A549 (cell line): Measurements from ENCODE around the gene TEKTIP1. TPM values are rescaled to one million over a fixed set of nuclear protein-coding genes. Genes with fewer than 3 reads are reported as not detected.

Experiments
- ATAC-seq, 2 experiments: fragments of 200-7000 bp in 1 of 2; fragments of >200 bp in 1 of 2; cut with Nextera tagmentation in 1 of 2; cut with Tn5 transposase in 1 of 2; 3 replicates each; pipeline versions ENCODE4 v1.8.0 to v1.9.1; 2018 to 2020; ENCODE audit warnings: mild to moderate bottlenecking in 1 of 2, moderate library complexity in 1 of 2
- CTCF ChIA-PET: fragments of 300-600 bp; sonication (Branson Sonifier 250); formaldehyde crosslinking; extraction: SDS; loops from one replicate; lab custom pipeline; 2021; ENCODE audit warnings: antibody characterized with exemption, inconsistent platforms; lab: Yijun Ruan, JAX
- POLR2A ChIA-PET: fragments of 350-600 bp; formaldehyde crosslinking; extraction: SDS; loops from one replicate; lab custom pipeline; 2021; ENCODE audit warnings: antibody characterized with exemption, inconsistent platforms; lab: Yijun Ruan, JAX
- DNase-seq, 2 experiments: peaks; one replicate each; pipeline versions ENCODE4 v3.0.0 to v3.0.0-alpha.2; 2011 to 2016; ENCODE audit warnings: low read depth in 1 of 2, low spot score in 1 of 2
- FAIRE-seq: peaks from 2 replicates; lab custom pipeline; 2011; peaks lifted over from hg19 to GRCh38; lab: Jason Lieb, UNC
- H3K27ac ChIP-seq, 2 experiments: fragments of >200 bp; sonication (Bioruptor Twin); formaldehyde crosslinking; 3 replicates each; pipeline ENCODE4 v1.5.1; 2016 to 2017
- H3K4me1 ChIP-seq: fragments of >200 bp; sonication (Bioruptor Twin); formaldehyde crosslinking; 3 replicates; pipeline ENCODE4 v1.6.1; 2016
- H3K4me2 ChIP-seq: fragments of >200 bp; sonication (Bioruptor Twin); formaldehyde crosslinking; 3 replicates; pipeline ENCODE4 v1.6.1; 2016
- H3K4me3 ChIP-seq: fragments of >200 bp; sonication (Bioruptor Twin); formaldehyde crosslinking; 3 replicates; pipeline ENCODE4 v1.5.1; 2016
- H3K9me3 ChIP-seq: fragments of >200 bp; sonication (Bioruptor Twin); formaldehyde crosslinking; 3 replicates; pipeline ENCODE4 v1.6.1; 2016
- BHLHE40 ChIP-seq: IDR thresholded peaks from 2 replicates; pipeline ENCODE4 v1.6.1; 2012; ENCODE audit warnings: low read depth, low read length, inconsistent platforms
- EP300 ChIP-seq, 2 experiments: fragments of >200 bp; sonication (Bioruptor Twin); formaldehyde crosslinking; IDR thresholded peaks; 2 replicates in 1 of 2; 3 replicates in 1 of 2; pipeline ENCODE4 v1.6.1; 2016 to 2017
- ESRRA ChIP-seq: fragments of 150-350 bp; IDR thresholded peaks from 2 replicates; pipeline ENCODE4 v1.6.1; 2014; ENCODE audit warnings: mild to moderate bottlenecking, low read length, borderline replicate concordance
- GATA3 ChIP-seq: IDR thresholded peaks from 2 replicates; pipeline ENCODE4 v1.6.1; 2012; ENCODE audit warnings: borderline replicate concordance
- HDAC2 ChIP-seq: fragments of 200-600 bp; sonication (generic); IDR thresholded peaks from 2 replicates; pipeline ENCODE4 v1.6.1; 2016
- HOXA7 ChIP-seq: fragments of 250-450 bp; sonication (Bioruptor Pico); IDR thresholded peaks from 2 replicates; pipeline ENCODE4 v1.5.0; 2020; ENCODE audit warnings: mild to moderate bottlenecking, moderate library complexity
- HOXB13 ChIP-seq: fragments of 250-450 bp; sonication (Bioruptor Pico); IDR thresholded peaks from 2 replicates; pipeline ENCODE4 v1.5.0; 2020; ENCODE audit warnings: low read depth, mild to moderate bottlenecking, moderate library complexity
- KDM1A ChIP-seq: fragments of 200-600 bp; sonication (generic); IDR thresholded peaks from 2 replicates; pipeline ENCODE4 v1.6.1; 2016; ENCODE audit warnings: low read depth, mild to moderate bottlenecking
- MAFK ChIP-seq: fragments of 450-650 bp; IDR thresholded peaks from 2 replicates; pipeline ENCODE4 v1.6.1; 2014; ENCODE audit not compliant: partially characterized antibody
- NR3C1 ChIP-seq: fragments of >200 bp; sonication (Bioruptor Twin); formaldehyde crosslinking; IDR thresholded peaks from 3 replicates; pipeline ENCODE4 v1.6.1; 2017
- PHF8 ChIP-seq: fragments of 200-600 bp; sonication (generic); IDR thresholded peaks from 2 replicates; pipeline ENCODE4 v1.6.1; 2016; ENCODE audit warnings: low read depth, mild to moderate bottlenecking, antibody characterized with exemption, moderate library complexity, borderline replicate concordance
- POLR2AphosphoS2 ChIP-seq: conservative IDR thresholded peaks from 2 replicates; pipeline ENCODE4 v1.6.1; 2012; ENCODE audit warnings: low read length, improper control_type of control experiment, inconsistent platforms
- RAD21 ChIP-seq, 2 experiments: fragments of >200 bp in 1 of 2; sonication (Bioruptor Twin) in 1 of 2; formaldehyde crosslinking in 1 of 2; IDR thresholded peaks in 1 of 2; conservative IDR thresholded peaks in 1 of 2; 2 replicates in 1 of 2; 3 replicates in 1 of 2; pipeline ENCODE4 v1.6.1; 2012 to 2018; ENCODE audit warnings: inconsistent platforms in 1 of 2
- RFX5 ChIP-seq: fragments of 450-650 bp; IDR thresholded peaks from 2 replicates; pipeline ENCODE4 v1.7.1; 2014; ENCODE audit warnings: antibody characterized with exemption, mild to moderate bottlenecking, moderate library complexity
- SMC3 ChIP-seq: fragments of >200 bp; sonication (Bioruptor Twin); formaldehyde crosslinking; IDR thresholded peaks from 3 replicates; pipeline ENCODE4 v1.6.1; 2018; ENCODE audit warnings: inconsistent platforms
- SREBF2 ChIP-seq: fragments of 450-650 bp; IDR thresholded peaks from 2 replicates; pipeline ENCODE4 v1.6.1; 2014; ENCODE audit warnings: mild to moderate bottlenecking, moderate library complexity
- TP53 ChIP-seq: fragments of 250-450 bp; sonication (Bioruptor Pico); IDR thresholded peaks from 2 replicates; pipeline ENCODE4 v1.5.0; 2021; ENCODE audit warnings: mild to moderate bottlenecking, moderate library complexity
- ZFP36 ChIP-seq: fragments of 450-650 bp; IDR thresholded peaks from 2 replicates; pipeline ENCODE4 v1.6.1; 2014; ENCODE audit warnings: borderline replicate concordance; ENCODE audit not compliant: partially characterized antibody
- ZNF302 ChIP-seq: fragments of 250-450 bp; sonication (Bioruptor Pico); IDR thresholded peaks from 2 replicates; pipeline ENCODE4 v1.9.0; 2021; ENCODE audit warnings: inconsistent platforms, mild to moderate bottlenecking, moderate library complexity
- WGBS: methylation state at CpG from one replicate; pipeline ENCODE4 v1.1.6; 2017; ENCODE audit errors: missing lambda C conversion rate; 5-methylcytosine and 5-hydroxymethylcytosine counted together
- polyA plus RNA-seq, 4 experiments: library from polyadenylated mRNA; depleted of rRNA in 3 of 4; stranded (reverse); fragments of >200 nt; fragmentation: RNase III in 1 of 4; extraction: RNeasy Plus Mini Kit Qiagen cat#74134 plus additional on column Dnase treatment in 1 of 4; gene quantifications; 2 replicates in 3 of 4; 3 replicates in 1 of 4; pipeline ENCODE4 v1.2.3, GENCODE V29; 2011 to 2017
- TF ChIP-seq, protein P1 (sequence below): fragments of >200 bp; sonication (Bioruptor Twin); formaldehyde crosslinking; IDR thresholded peaks from 3 replicates; pipeline ENCODE4 v1.5.1; 2016
- TF ChIP-seq, protein P2 (sequence below): fragments of 250-450 bp; sonication (Bioruptor Pico); IDR thresholded peaks from 2 replicates; pipeline ENCODE4 v1.5.0; 2021; ENCODE audit warnings: mild to moderate bottlenecking, moderate library complexity, borderline replicate concordance
- TF ChIP-seq, protein P3 (sequence below): fragments of 450-650 bp; IDR thresholded peaks from 2 replicates; pipeline ENCODE4 v1.6.1; 2014; ENCODE audit warnings: antibody characterized with exemption
- TF ChIP-seq, protein P4 (sequence below): fragments of >200 bp; sonication (Bioruptor Twin); formaldehyde crosslinking; IDR thresholded peaks from 2 replicates; pipeline ENCODE4 v1.6.1; 2016

The TEKTIP1 gene
- polyA plus RNA-seq, 2 of the 4 experiments (the other 2 are of a cell fraction) = not detected

DNA sequence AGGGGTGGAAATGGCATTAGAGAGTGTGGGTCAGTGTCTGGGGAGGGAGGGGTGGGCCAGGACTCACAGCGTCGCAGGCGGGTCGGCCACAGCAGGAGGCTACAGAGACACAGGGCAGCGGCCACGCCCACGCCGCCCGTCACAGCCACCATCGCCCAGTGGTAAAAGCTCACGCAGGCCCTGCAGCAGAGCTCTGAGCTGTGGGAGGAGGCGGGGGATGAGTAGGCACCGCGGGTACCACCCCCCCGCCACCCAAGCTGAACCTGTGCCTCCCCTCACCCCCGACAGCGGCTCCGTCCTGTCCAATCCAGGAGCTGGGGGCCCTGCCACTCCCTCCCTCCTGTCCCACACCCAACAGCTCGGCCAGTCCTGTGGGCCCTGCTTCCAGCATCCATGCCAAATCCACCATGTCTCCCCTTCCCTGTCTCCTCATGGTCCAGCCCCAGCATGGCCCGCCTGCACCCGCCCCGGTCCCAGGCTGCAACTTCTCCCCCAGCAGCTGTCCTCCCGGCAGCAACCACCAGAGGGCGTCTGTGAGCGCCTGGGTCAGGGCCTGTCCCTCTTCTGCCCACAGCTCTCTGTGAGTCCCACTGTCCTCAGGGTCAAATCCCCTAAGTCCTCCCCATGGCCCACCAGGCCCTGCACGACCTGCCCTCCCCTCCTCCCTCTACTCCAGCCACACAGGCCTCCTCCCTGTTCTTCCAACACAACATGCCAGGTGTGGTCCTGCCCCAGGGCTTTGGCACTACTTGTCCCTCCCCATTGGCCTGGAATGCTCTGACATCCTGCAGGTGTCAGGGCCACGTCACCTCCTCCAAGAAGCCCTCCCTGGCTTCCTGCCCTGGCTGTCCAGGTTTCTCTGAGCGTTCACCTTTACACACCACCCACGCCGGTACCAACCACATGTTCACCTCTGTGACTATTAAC lies 6.0 kb downstream of the TEKTIP1 start:
- DNase-seq (peak; percentile 63 to 65), ATAC-seq (peak; percentile 73 to 83), FAIRE-seq (no peak)
- ChIA-PET POLR2A (interaction anchor here (0.9 to 1.2 kb wide), 2 partner anchors 13 to 29 kb away, joined by 3 to 4 read pairs; no protein-coding TSS in a partner anchor), CTCF (interaction anchor here (0.6 to 6.6 kb wide), 27 partner anchors 11 to 345 kb away, joined by 3 to 100 read pairs (median 6); partner anchors contain the start of genes CACTIN, HMG20B, MFSD12 and PIP5K1C)
- 56% methylated on average over 17 of the region's 30 CpGs for WGBS
- no peaks in the 10 kb centered on the region for H3K9me3 ChIP-seq
- H3K4me3 ChIP-seq = no peak overlapping the region
- no peaks in the 10 kb centered on the region for H3K4me1 ChIP-seq
- H3K27ac ChIP-seq = peak overlapping the region in 1 of 2 experiments; percentile 43; a peak in 2 of 6 replicates
- no peak overlapping the region for H3K4me2 ChIP-seq
- TF ChIP-seq SMC3 = peak; percentile 83
- TF ChIP-seq MAFK = no peak
- TF ChIP-seq RAD21 (conservative IDR thresholded peaks at IDR 0.05 in 1 of 2, IDR thresholded peaks at IDR 0.05 in 1 of 2) = peak; percentile 65 to 70
- TF ChIP-seq, protein P1, sequence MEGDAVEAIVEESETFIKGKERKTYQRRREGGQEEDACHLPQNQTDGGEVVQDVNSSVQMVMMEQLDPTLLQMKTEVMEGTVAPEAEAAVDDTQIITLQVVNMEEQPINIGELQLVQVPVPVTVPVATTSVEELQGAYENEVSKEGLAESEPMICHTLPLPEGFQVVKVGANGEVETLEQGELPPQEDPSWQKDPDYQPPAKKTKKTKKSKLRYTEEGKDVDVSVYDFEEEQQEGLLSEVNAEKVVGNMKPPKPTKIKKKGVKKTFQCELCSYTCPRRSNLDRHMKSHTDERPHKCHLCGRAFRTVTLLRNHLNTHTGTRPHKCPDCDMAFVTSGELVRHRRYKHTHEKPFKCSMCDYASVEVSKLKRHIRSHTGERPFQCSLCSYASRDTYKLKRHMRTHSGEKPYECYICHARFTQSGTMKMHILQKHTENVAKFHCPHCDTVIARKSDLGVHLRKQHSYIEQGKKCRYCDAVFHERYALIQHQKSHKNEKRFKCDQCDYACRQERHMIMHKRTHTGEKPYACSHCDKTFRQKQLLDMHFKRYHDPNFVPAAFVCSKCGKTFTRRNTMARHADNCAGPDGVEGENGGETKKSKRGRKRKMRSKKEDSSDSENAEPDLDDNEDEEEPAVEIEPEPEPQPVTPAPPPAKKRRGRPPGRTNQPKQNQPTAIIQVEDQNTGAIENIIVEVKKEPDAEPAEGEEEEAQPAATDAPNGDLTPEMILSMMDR = peak; percentile 69
- no peak for TF ChIP-seq SREBF2
- TF ChIP-seq GATA3 = no peak
- peak; percentile 90 for TF ChIP-seq ZFP36

DNA sequence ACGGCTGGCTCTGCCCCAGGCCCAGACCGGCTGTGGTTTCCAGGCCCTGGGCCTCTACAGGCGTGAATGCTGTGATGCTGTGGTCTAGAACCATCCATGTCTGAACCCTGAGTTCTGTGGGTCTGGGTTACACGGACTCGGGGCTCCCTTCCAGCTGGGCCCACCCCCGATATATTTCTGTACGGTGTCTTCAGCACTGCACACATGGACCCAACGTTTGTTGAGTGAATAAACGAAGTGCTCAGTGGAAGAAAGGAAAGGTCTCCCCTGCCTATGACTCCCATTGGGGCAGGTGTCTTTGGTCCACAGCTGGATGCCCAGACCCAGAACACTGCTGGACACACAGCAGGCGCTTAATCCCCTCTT lies 6.7 kb downstream of the TEKTIP1 start:
- ATAC-seq (peak; percentile 2 to 14; a peak in 2 of 6 replicates), FAIRE-seq (no peak), DNase-seq (no peak)
- no peak overlapping the region; a peak in 1 of 6 replicates for H3K27ac ChIP-seq
- no peaks in the 10 kb centered on the region for H3K4me1 ChIP-seq
- no peaks in the 10 kb centered on the region for H3K9me3 ChIP-seq
- POLR2A ChIA-PET = interaction anchor here (0.9 to 1.2 kb wide), 2 partner anchors 12 to 28 kb away, joined by 3 to 4 read pairs; no protein-coding TSS in a partner anchor
- CTCF ChIA-PET = interaction anchor here (1.0 to 6.6 kb wide), 27 partner anchors 11 to 228 kb away, joined by 3 to 100 read pairs (median 6); partner anchors contain the start of genes CACTIN, GIPC3, HMG20B and MFSD12
- no peak overlapping the region for H3K4me3 ChIP-seq
- WGBS = 87% methylated on average over 10 of the region's 10 CpGs
- TF ChIP-seq, protein P2, sequence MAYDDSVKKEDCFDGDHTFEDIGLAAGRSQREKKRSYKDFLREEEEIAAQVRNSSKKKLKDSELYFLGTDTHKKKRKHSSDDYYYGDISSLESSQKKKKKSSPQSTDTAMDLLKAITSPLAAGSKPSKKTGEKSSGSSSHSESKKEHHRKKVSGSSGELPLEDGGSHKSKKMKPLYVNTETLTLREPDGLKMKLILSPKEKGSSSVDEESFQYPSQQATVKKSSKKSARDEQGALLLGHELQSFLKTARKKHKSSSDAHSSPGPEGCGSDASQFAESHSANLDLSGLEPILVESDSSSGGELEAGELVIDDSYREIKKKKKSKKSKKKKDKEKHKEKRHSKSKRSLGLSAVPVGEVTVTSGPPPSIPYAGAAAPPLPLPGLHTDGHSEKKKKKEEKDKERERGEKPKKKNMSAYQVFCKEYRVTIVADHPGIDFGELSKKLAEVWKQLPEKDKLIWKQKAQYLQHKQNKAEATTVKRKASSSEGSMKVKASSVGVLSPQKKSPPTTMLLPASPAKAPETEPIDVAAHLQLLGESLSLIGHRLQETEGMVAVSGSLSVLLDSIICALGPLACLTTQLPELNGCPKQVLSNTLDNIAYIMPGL (CRISPR knock-in tag) = no peak
- no peak for TF ChIP-seq GATA3
- no peak for TF ChIP-seq HDAC2
- TF ChIP-seq BHLHE40 = no peak
- no peak for TF ChIP-seq HOXB13 (CRISPR knock-in tag)
- TF ChIP-seq PHF8 = no peak
- no peak for TF ChIP-seq SREBF2
- no peak for TF ChIP-seq NR3C1
- no peak for TF ChIP-seq POLR2AphosphoS2
- no peak for TF ChIP-seq ZNF302 (CRISPR knock-in tag)
- no peak for TF ChIP-seq ESRRA
- no peak for TF ChIP-seq HOXA7 (CRISPR knock-in tag)
- TF ChIP-seq, protein P3, sequence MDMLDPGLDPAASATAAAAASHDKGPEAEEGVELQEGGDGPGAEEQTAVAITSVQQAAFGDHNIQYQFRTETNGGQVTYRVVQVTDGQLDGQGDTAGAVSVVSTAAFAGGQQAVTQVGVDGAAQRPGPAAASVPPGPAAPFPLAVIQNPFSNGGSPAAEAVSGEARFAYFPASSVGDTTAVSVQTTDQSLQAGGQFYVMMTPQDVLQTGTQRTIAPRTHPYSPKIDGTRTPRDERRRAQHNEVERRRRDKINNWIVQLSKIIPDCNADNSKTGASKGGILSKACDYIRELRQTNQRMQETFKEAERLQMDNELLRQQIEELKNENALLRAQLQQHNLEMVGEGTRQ = no peak
- TF ChIP-seq EP300 (IDR thresholded peaks at IDR 0.05) = no peak
- TF ChIP-seq, protein P4, sequence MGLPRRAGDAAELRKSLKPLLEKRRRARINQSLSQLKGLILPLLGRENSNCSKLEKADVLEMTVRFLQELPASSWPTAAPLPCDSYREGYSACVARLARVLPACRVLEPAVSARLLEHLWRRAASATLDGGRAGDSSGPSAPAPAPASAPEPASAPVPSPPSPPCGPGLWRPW = no peak
- no peak for TF ChIP-seq KDM1A
- TF ChIP-seq RFX5 = no peak
- no peak for TF ChIP-seq TP53 (CRISPR knock-in tag)
- no peak for TF ChIP-seq ZFP36
- H3K4me2 ChIP-seq = no peak overlapping the region
